GM19468 (cell line): ENCODE data around the gene SUGCT.

Experiments used
- ATAC-seq: cut with Tn5 transposase; IDR thresholded peaks from one replicate; pipeline ENCODE4 v1.9.1; 2021; ENCODE audit warnings: mild to moderate bottlenecking, moderate library complexity, moderate number of reproducible peaks; ENCODE audit not compliant: unreplicated experiment; ENCODE audit errors: extremely low read depth

Gene SUGCT

DNA sequence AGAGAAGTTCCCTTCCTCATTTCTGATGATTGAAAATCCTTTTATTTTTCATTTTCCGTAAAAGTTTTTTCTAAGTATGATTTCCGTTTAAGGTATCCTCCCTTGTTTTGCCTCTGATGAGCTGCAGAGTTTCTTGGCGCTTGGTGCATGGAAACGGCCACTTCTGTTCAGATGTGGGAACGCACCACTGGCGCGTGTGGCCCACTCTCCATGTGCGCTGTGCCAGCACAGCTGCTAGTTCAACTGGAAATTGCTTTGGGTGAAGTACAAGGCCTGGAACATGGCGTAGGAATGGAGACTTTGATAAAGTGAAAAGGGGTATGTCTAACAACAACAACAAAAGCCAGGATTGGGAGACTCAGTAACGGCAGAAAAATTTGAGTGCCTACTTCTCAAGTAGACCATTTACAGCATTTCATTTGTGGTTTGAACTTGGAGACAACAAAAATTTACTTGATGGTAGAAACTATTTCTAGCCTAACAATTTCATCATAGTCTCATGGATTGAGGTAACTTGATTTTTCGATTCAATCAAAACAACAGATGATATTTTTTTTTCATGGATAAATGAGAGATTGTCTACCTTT is 364.2 kb downstream of the SUGCT start:
- no peak for ATAC-seq

DNA sequence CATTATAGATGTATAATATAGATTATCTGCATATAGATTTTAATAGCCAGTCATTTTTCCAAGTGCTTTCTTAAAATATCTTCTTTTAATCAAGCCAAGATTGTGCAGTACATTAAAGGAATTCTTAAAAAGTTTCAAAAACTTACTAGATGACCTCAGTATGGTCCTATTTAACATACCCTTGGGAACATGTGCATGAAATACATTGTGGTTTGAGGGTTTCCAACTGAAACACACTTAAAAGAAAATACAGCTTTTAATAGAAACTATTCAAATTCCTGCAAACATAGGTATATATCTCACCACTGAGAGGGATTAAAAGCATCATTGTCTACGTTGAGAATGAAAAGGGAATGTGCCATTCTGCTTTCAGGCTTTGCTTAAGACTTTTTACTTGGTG is 364.9 kb downstream of the SUGCT start:
- ATAC-seq = no peak

DNA sequence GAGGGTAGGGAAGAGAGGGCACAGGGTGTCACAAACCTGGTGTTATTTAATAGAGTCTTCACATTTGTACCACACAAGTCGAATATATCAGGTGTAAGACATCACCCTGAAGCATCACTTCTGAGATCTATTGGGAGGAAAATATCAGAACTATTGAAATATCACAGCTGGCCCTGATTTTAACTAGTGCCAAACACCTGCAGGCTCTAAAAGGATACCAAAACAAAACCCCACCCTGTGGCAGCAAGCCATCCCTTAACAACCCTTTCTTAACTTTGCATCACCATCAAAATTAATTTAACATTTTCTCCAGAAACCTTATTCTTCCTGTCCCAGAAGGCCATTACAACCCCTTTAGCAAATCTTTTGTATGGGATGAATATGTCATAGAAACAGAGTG is 365.4 kb downstream of the SUGCT start:
- no peak for ATAC-seq

DNA sequence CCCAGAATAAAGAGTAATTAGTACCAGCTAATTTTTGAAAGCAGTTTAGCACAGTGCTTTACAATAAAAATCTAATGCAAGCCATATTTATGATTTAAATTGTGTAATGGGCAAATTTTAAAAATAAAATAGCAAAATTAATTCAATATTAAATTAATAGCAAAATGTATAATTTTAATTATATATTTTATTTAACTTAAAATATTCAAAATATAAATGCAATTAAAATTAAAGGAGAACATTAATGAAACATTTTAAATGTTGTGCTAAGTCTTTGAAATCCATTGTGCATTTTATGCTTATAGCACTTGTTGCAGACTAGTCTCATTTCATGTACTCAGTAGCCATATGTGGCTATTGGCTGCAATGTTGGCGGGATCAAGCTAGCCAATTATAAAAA is 367.6 kb downstream of the SUGCT start:
- no peak for ATAC-seq

DNA sequence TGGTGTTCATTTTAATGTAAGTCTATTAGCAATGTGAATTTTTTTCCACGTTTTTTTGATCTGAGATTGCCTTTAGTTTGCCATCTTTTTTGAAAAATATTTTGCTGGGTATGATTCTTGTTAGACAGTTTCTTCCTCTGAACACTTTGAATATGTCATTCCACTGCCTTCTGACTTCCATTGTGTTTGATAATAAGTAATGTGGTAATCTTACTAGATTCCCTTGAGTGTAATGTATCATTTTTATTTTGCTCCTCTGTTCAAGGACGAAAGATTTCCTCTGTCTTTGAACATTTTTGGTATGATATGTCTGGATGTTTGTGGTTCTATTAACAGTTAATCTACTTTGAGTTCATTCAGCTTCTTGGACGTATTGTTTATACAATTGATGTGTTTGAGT is 371.4 kb downstream of the SUGCT start:
- no peak for ATAC-seq

DNA sequence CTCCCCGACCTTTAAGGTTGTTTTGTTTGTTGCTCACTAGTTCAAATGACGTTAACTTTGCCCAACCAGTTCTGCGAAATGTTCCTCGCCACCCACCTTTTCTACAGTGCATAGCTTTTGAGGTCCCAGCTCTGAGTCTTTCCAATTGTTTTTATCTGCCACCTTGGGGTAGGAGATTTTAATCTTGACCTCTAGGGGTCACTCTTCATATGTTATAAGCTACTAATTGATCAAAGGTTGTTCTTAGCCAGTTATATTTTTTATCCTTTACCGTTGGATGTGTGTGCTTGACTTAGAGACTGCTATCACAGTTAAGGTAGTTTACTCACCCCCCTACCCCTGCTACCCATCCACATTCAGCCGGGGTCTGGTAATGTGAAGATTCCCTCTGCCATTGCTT is 372.4 kb downstream of the SUGCT start:
- ATAC-seq = no peak

DNA sequence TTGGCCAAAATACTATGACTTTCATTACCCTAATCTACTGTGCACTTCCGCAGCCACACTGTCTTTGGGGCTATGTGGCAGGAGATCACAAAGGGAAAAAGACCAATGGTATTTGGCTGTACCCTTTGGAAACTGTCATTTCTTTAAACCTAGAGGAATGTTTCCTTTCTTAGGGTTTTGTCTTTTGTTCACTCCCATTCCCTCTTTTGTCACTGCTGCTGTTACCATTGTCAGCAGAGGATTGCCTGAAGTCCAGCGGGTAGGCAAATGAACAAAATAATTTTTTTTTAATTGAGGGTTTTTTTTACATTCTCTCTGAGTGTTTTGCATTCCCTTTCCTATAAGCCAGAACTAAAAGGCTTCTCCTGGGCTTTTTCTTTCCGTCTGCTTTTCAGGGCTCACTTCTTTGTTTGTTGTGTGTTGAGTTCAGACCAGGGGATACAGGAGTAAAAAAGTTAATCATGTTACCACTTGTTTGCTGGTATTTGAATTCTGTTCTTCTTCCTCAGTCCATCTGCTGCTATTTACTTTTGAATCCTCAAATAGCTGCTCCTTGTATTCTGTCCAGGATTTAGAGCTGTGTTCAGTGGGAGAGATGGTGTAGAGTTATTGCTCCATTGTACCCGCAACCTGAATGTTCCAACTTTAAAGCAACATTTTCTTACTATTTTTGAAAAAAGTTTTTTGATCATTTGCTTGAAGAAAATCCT is 374.6 kb downstream of the SUGCT start:
- ATAC-seq = no peak

DNA sequence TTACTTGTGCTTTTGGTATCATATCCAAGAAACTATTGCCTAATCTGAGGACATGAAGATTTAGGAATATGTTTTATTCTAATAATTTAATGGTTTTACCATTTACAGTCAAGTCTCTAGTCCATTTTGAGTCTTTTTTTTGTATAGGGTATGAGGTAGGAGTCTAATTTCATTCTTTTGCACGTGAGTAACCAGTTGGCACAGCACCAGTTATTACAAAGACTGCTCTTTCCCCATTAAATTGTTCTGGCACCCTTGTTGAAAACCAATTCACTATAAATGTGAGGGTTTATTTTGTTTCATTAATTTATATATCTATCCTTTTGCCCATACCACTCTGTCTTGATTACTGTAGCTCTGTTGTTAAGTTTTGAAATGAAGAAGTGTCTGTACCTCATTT is 381.6 kb downstream of the SUGCT start:
- ATAC-seq = no peak

DNA sequence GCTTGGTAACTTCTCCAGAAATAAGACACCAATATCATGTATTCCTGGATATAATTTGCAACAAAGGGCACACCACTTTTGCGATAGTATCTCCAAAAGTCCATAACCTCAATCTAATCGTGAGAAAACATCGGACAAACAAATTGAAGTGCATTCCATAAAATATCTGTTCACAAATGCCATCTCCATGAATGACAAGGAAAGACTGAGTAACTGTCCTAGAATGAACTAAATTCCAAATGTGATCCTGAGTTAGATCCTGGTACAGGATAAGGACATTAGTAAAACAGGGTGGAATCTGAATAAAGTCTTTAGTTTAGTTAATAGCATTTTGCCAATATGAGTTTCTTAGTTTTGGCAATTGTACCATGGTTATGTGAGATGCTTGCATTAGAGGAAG is 384.2 kb downstream of the SUGCT start:
- no peak for ATAC-seq

DNA sequence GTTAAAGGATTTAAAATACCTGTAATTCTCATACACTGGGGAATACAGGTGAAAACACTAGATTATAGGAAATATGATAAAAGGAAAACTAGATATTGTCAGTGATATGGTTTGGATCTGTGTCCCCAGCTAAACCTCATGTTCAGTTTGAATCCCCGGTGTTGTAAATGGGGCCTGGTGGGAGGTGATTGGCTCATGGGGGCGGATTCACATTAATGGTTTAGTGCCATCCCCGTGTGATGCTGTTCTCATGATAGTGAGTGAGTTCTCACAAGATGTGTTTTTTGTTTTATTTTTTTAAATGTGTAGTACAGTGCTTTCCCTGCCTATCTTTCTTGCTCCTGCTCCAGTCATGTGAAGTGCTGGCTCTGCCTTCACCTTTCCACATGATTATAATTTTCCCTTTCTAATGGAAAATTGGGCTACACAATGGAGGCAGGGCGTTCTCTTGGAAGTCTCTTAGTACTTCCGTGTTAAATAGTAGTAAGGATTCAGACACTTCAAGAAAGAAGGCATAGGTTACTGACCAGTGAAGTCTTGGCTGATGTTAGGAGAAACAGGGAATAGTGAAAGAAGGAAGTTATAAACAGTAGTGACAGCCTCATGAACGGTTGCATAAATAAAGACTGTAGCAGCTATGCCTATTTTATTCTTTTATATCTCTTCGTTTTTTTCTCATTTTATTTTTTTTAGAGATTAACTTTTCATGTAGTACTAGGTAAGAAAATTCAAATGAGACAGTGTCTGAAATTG is 386.4 kb downstream of the SUGCT start:
- ATAC-seq = no peak

DNA sequence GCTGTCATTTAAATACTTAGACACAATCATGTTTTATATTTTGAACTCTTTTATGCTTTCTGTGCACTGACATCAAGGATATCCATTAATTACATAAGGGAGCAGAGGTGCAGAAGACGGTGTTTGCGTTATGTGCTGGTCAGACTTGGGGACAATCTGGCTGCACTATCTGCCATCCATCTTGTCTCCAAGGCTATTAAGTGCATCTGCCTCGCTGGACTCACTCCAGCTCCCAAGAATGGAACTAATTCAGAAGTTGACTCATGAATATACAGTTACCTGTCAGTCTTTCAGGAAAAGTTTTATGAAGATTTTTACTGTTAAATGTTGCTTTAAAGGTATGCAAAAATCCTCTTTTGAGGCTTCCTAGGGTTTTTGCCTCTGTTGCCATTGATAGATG is 391.0 kb downstream of the SUGCT start:
- no peak for ATAC-seq

DNA sequence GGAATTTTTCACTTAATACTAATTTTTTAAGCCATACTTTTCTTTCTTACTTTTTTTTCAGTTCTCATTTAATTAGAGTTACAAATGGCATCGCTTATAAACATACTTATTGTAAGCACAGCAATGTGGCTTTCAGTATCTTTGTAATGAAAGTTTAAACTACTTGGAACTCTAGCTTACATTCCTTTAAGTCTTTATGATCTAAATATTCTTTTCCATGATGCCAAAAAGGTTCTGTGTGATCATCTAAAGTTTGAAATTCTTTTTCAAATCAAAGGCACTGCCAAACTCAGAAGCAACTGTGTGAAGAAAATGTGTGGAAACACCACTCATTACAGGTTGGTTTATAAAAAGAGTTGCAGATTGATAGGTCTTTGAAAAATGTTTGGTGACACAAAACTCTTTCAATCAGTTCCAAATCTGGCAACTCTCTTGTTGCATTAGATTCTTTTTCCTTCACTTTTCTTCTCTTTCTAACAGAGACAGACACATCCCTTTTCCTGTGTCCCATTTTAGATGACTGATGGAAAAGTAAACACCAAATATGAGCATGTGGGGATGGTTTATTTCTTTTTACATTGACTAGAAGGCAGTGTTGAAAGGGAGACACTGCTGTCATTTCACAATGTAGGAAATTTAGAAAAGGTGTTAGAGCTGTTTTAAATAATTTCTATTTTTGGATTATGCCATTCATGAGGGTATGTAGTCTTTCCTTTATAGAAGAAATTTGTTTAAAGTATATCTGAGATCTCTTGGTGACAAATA is 392.3 kb downstream of the SUGCT start:
- no peak for ATAC-seq

DNA sequence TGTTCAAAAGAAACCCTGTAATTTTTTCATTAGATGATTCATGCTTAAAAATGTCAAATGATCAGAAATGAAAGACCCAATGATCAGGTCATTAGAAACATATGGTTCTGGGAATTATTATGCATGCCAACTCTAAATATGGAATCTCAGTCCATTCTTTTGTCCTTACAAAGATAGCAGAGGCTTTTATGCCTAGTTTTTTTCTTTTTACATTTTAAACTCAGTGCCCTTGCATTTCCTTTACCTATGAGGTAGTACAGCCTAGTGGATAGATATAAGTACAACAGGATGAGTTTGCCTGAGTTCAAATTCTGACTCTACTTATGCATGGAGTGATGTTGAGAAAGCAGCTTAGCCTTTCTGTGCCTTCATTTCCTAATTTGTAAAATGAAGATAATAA is 392.9 kb downstream of the SUGCT start:
- ATAC-seq = no peak

DNA sequence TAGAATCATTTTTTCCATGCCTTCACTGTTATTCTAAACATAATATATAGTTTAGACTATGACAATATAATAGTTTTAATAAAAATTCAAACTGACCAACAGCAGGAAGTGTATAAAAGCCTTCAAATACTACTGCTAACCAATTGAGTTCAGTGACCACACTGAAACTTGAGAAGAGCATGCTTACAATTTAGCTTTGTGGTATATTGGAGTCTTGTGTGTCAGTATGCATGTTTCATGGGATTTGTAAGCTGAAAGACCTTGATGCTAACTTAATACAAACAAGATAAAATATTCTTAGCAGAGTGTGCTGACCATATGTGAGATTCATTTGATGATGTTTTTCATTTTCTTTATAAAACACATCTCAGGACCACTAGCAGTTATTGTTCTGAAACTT is 395.5 kb downstream of the SUGCT start:
- no peak for ATAC-seq

DNA sequence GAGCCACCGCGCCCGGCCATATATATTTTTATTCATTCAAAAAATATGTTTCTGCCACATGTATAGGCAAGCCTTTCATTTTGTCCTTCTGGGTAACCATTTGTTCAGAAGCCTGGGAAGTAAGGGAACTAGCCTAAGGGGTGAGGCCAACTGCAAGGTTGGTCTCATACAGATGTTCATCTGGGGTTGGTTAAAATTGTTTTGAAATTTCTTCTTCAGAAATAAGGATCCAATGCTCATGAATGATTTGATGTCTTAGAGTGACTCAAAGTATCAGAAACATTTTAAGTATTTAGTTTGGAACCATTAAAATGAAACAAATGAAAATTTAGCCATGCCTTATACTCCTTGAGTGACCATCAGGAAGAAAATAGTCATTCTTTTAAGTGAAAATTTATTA is 397.2 kb downstream of the SUGCT start:
- ATAC-seq = no peak

DNA sequence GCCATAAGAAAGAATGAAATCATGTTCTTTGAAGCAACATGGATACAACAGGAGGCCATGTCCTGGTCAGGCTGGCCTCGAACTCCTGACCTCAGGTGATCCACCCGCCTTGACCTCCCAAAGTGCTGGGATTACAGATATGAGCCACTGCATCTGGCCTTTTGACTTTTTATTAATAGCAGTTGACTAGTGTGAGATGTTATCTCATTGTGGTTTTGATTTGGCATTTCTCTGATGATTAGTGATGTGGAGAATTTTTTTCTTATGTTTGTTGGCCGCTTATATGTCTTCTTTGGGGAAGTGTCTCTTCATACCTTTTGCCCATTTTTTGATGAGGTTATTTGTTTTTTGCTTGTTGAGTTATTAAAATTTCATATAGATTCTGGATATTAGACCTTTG is 400.9 kb downstream of the SUGCT start:
- ATAC-seq = no peak

DNA sequence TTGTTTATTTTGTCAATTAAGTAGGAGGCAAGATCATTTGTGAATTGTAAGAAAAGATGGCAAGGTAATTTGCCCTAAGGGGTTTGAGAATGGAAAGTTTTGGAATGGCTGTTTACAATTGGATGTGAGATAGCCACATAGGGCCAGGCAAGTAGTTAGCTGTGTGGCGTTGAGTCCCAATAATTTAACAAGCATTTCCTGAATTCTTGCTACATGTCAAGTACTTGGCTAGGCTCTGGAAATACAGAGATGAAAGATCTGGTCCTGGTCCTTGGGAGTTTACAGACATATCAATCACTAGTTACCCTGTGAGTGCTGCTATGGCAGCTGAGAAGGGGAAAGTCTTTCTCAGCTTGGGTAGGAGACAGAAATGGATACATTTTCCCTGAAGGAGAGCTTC is 401.6 kb downstream of the SUGCT start:
- no peak for ATAC-seq

DNA sequence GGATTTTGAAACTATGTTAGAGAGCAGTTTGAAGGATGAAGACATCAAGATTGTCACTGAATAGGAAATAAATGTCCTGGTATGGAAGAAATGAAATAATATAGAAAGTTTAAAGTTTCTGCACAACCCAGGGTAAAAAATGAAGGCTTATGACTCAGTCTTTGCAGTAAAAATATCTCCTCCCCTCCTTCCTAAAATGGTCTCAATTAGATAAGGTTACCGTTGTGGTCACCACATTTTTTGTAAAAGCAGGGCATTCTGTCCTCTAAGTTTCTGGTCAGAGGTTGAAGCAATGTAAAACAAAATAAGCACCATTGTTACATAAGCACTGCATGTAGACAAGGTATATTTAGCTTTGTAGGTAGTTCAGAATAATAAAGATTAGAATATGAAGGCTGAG is 403.5 kb downstream of the SUGCT start:
- ATAC-seq = no peak

DNA sequence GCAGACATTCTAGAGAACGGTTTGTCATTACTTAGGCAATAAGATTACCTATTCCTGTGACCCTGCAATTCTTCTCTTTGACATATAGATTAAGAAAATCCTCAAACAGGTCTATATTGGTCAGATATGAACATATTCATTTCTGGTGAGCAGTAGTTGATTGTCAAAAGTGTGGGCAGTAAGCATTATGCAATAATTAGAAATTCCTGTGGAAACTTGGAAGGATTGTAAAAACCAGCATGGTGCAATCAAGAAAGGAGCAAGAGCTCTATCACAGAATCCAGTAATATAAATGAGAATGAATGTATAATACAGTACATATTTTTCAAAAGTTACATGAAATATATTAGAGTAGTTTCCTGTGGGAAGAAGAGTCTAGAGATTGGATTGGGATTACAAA is 406.5 kb downstream of the SUGCT start:
- ATAC-seq = no peak

DNA sequence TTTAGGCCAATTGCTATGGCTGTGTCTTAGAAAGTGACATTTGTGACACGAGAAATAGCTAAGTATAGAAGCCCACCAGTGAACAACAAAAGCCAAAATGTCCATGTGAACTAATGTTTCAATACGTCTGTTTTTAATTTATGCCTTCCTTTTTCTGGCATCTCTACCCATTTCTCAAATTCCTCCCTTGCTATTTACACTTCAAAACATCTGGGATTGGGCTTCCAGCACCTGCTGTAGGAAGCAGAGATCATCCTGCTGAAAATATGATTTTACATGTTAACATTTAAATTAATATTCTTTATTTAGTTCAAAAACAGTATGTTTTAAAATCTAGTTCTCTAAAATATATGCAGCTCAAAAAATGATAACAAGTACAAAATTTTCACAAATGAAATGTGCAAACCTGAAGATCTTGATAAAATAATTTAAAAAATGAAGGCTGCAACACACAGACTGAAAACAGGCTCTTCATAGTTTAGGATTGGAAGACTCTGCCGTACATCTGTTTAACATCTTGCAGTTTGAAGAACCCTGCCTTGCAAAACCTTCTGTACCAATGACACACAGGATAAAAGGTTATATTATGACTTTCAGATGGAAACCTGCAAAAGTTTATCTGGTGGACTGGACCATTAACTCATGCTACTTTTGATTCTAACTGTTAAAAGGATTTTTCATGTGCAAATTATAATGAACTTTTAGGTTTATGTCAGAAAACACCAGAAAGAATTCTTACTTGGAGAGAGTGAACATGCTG is 408.4 kb downstream of the SUGCT start:
- no peak for ATAC-seq
